Hepatocyte (in vitro differentiated cells): ENCODE results near the gene TMEM168.

ENCODE experiments used
- CTCF ChIP-seq: fragments of 200-600 bp; sonication (generic); IDR thresholded peaks from 2 replicates; pipeline ENCODE4 v1.5.1; 2016; ENCODE audit warnings: antibody characterized with exemption, mild to moderate bottlenecking; ENCODE audit not compliant: poor library complexity
- EZH2phosphoT487 ChIP-seq: fragments of 200-600 bp; sonication (generic); IDR thresholded peaks from one replicate; pipeline ENCODE4 v1.6.1; 2018; ENCODE audit warnings: antibody characterized with exemption, mild to moderate bottlenecking, low read depth, moderate library complexity; ENCODE audit not compliant: unreplicated experiment, severe bottlenecking

GRCh38 chr7:112763996-112764395 lies 26.2 kb downstream of the TMEM168 start:
- TF ChIP-seq CTCF (no peak), EZH2phosphoT487 (no peak)
